ENCODE results near the gene IFITM5.

Gene IFITM5

GRCh38 chr11:284105-285020 is 15.0 kb downstream of the IFITM5 start:
- ATAC-seq (replicated peaks) (no peak), DNase-seq (no peak)
- Mint-ChIP-seq H3K9me3 (no peaks in the 10 kb centered on the region), H3K4me1 (ENCODE audit: low read depth in 2 of 2) (peaks cover 34 to 49% of the 10 kb centered on the region in 2 donors), H3K4me3 (no peak overlapping the region), H3K27me3 (peaks cover 7 to 26% of the 10 kb centered on the region in 2 donors), H3K27ac (no peak overlapping the region), H3K36me3 (ENCODE audit: insufficient read depth) (peaks cover 23% of the 10 kb centered on the region)

GRCh38 chr11:283405-284104 is 15.8 kb downstream of the IFITM5 start:
- ATAC-seq (replicated peaks) (no peak), DNase-seq (no peak)
- no peak overlapping the region for H3K4me3 Mint-ChIP-seq
- peaks cover 36 to 48% of the 10 kb centered on the region in 2 donors for H3K4me1 Mint-ChIP-seq (ENCODE audit: low read depth in 2 of 2)
- no peak overlapping the region for H3K27ac Mint-ChIP-seq
- H3K27me3 Mint-ChIP-seq: peaks cover 7 to 26% of the 10 kb centered on the region in 2 donors
- H3K36me3 Mint-ChIP-seq (ENCODE audit: insufficient read depth): peaks cover 21% of the 10 kb centered on the region
- no peaks in the 10 kb centered on the region for H3K9me3 Mint-ChIP-seq

GRCh38 chr11:282630-283360 is 16.5 kb downstream of the IFITM5 start:
- peak overlapping the region; percentile 81 to 87 for H3K4me3 Mint-ChIP-seq
- peaks cover 7 to 26% of the 10 kb centered on the region in 2 donors for H3K27me3 Mint-ChIP-seq
- peaks cover 38 to 47% of the 10 kb centered on the region in 2 donors for H3K4me1 Mint-ChIP-seq (ENCODE audit: low read depth in 2 of 2)

GRCh38 chr11:282171-282570 is 17.2 kb downstream of the IFITM5 start:
- Mint-ChIP-seq H3K27ac (peak overlapping the region in 1 of 2 donors; percentile 39), H3K36me3 (ENCODE audit: insufficient read depth) (peaks cover 10% of the 10 kb centered on the region), H3K27me3 (peaks cover 7 to 26% of the 10 kb centered on the region in 2 donors), H3K9me3 (no peaks in the 10 kb centered on the region), H3K4me1 (ENCODE audit: low read depth in 2 of 2) (peaks cover 39 to 49% of the 10 kb centered on the region in 2 donors), H3K4me3 (peak overlapping the region; percentile 81 to 87)
- DNase-seq (no peak), ATAC-seq (replicated peaks) (no peak)

More at GRCh38 chr11:282630-283360, 16.5 kb downstream of the IFITM5 start:
- Mint-ChIP-seq H3K27ac (peak overlapping the region in 1 of 2 donors; percentile 39), H3K36me3 (ENCODE audit: insufficient read depth) (peaks cover 16% of the 10 kb centered on the region), H3K9me3 (no peaks in the 10 kb centered on the region)
- ATAC-seq (replicated peaks) (no peak), DNase-seq (no peak)

- peaks cover 7 to 26% of the 10 kb centered on the region in 2 donors for H3K27me3 Mint-ChIP-seq
- ATAC-seq (replicated peaks) (no peak), DNase-seq (no peak)
- H3K36me3 Mint-ChIP-seq (ENCODE audit: insufficient read depth): peaks cover 4% of the 10 kb centered on the region
- peak overlapping the region in 1 of 2 donors; percentile 39 for H3K27ac Mint-ChIP-seq
- peak overlapping the region; percentile 81 to 87 for H3K4me3 Mint-ChIP-seq
- H3K4me1 Mint-ChIP-seq (ENCODE audit: low read depth in 2 of 2): peaks cover 35 to 44% of the 10 kb centered on the region in 2 donors
- no peaks in the 10 kb centered on the region for H3K9me3 Mint-ChIP-seq
Observed at GRCh38 chr11:281486-282161, 17.7 kb downstream of the IFITM5 start.

GRCh38 chr11:280706-281485 is 18.4 kb downstream of the IFITM5 start:
- DNase-seq (no peak), ATAC-seq (replicated peaks) (peak; percentile 47)
- Mint-ChIP-seq H3K4me1 (ENCODE audit: low read depth in 2 of 2) (peaks cover 35 to 44% of the 10 kb centered on the region in 2 donors), H3K27me3 (peaks cover 7 to 26% of the 10 kb centered on the region in 2 donors), H3K4me3 (peak overlapping the region; percentile 81 to 87), H3K9me3 (no peaks in the 10 kb centered on the region), H3K27ac (peak overlapping the region in 1 of 2 donors; percentile 35), H3K36me3 (ENCODE audit: insufficient read depth) (no peaks in the 10 kb centered on the region)

GRCh38 chr11:279966-280705 is 19.2 kb downstream of the IFITM5 start:
- peak overlapping the region in 1 of 2 donors; percentile 44 for H3K27ac Mint-ChIP-seq
- peak; percentile 65 for ATAC-seq (replicated peaks)
- no peaks in the 10 kb centered on the region for H3K36me3 Mint-ChIP-seq (ENCODE audit: insufficient read depth)
- H3K4me1 Mint-ChIP-seq (ENCODE audit: low read depth in 2 of 2): peaks cover 35 to 39% of the 10 kb centered on the region in 2 donors
- DNase-seq: no peak
- H3K9me3 Mint-ChIP-seq: no peaks in the 10 kb centered on the region
- peaks cover 7 to 26% of the 10 kb centered on the region in 2 donors for H3K27me3 Mint-ChIP-seq
- peak overlapping the region; percentile 81 to 87 for H3K4me3 Mint-ChIP-seq

- peaks cover 35 to 37% of the 10 kb centered on the region in 2 donors for H3K4me1 Mint-ChIP-seq (ENCODE audit: low read depth in 2 of 2)
- H3K27me3 Mint-ChIP-seq: peaks cover 7 to 26% of the 10 kb centered on the region in 2 donors
- DNase-seq: no peak
- H3K27ac Mint-ChIP-seq: peak overlapping the region; percentile 38 to 44
- H3K4me3 Mint-ChIP-seq: peak overlapping the region; percentile 83 to 87
- no peaks in the 10 kb centered on the region for H3K9me3 Mint-ChIP-seq
- H3K36me3 Mint-ChIP-seq (ENCODE audit: insufficient read depth): no peaks in the 10 kb centered on the region
- ATAC-seq (replicated peaks): peak; percentile 42
Observed at GRCh38 chr11:279040-279965, 20.0 kb downstream of the IFITM5 start.

GRCh38 chr11:278001-278951 is 21.1 kb downstream of the IFITM5 start, which contains the start of gene NLRP6:
NLRP6 (plus strand) TSS chr11:278407; CDS start chr11:278570, 163 bp downstream.
- Mint-ChIP-seq H3K4me3 (peak within 1 kb of the TSS; percentile 83 to 87), H3K4me1 (ENCODE audit: low read depth in 2 of 2) (peaks cover 31 to 35% of the 10 kb centered on the region in 2 donors), H3K27ac (peak within 1 kb of the TSS in 1 of 2 donors; percentile 38), H3K9me3 (no peaks in the 10 kb centered on the region), H3K27me3 (peaks cover 7 to 26% of the 10 kb centered on the region in 2 donors), H3K36me3 (ENCODE audit: insufficient read depth) (no peaks in the 10 kb centered on the region)
- DNase-seq: no peak
- ATAC-seq (replicated peaks): no peak

GRCh38 chr11:276219-276618 is 23.1 kb downstream of the IFITM5 start:
- no peaks in the 10 kb centered on the region for H3K36me3 Mint-ChIP-seq (ENCODE audit: insufficient read depth)
- no peak for DNase-seq
- H3K27ac Mint-ChIP-seq: no peak overlapping the region
- peaks cover 17 to 21% of the 10 kb centered on the region in 2 donors for H3K4me1 Mint-ChIP-seq (ENCODE audit: low read depth in 2 of 2)
- H3K4me3 Mint-ChIP-seq: no peak overlapping the region
- no peak for ATAC-seq (replicated peaks)
- peaks cover 0 to 6% of the 10 kb centered on the region in 2 donors for H3K27me3 Mint-ChIP-seq
- no peaks in the 10 kb centered on the region for H3K9me3 Mint-ChIP-seq
